CD8-positive, alpha-beta memory T cell (primary cell): ENCODE results near the gene PTPRC. TPM values are rescaled to one million over a fixed set of nuclear protein-coding genes. Genes with fewer than 3 reads are reported as not detected.

ENCODE experiments used
- CTCF ChIA-PET: fragments of 350-600 bp; sonication (Branson Sonifier 250); formaldehyde crosslinking; loops from one replicate; lab custom pipeline; 2021; ENCODE audit warnings: antibody characterized with exemption; lab: Charles Lee
- POLR2A ChIA-PET: fragments of 350-600 bp; sonication (Branson Sonifier 250); formaldehyde crosslinking; loops from one replicate; lab custom pipeline; 2021; ENCODE audit warnings: antibody characterized with exemption; lab: Charles Lee
- DNase-seq, 5 donors: peaks; one replicate each; pipeline versions ENCODE4 v3.0.0 to v3.0.0-alpha.2; 2020 to 2022; ENCODE audit warnings: mixed read lengths in 1 of 5
- H3K27ac ChIP-seq: one replicate; pipeline ENCODE4 v1.7.0; 2013; ENCODE audit warnings: low read depth, mild to moderate bottlenecking, low read length, moderate library complexity
- H3K27me3 ChIP-seq: 2 replicates; pipeline ENCODE4 v1.7.0; 2013; ENCODE audit warnings: low read length, mild to moderate bottlenecking; ENCODE audit not compliant: insufficient read depth, poor library complexity, severe bottlenecking
- H3K36me3 ChIP-seq: 2 replicates; pipeline ENCODE4 v1.7.0; 2013; ENCODE audit warnings: mild to moderate bottlenecking, low read length, moderate library complexity; ENCODE audit not compliant: insufficient read depth
- H3K4me1 ChIP-seq: 2 replicates; pipeline ENCODE4 v1.7.0; 2013; ENCODE audit warnings: mild to moderate bottlenecking, low read length, moderate library complexity; ENCODE audit not compliant: insufficient read depth
- H3K4me3 ChIP-seq: 2 replicates; pipeline ENCODE4 v1.7.0; 2013; ENCODE audit warnings: mild to moderate bottlenecking, low read length
- H3K9me3 ChIP-seq: 2 replicates; pipeline ENCODE4 v1.7.0; 2013; ENCODE audit warnings: mild to moderate bottlenecking, low read length
- H3K27ac Mint-ChIP-seq, 8 donors: one replicate each; pipeline ENCODE4 v1.8.0; 2020 to 2021; ENCODE audit warnings: mixed read lengths in 8 of 8, mild to moderate bottlenecking in 6 of 8, inconsistent platforms in 3 of 8, moderate library complexity in 3 of 8
- H3K27me3 Mint-ChIP-seq, 2 donors: one replicate each; pipeline ENCODE4 v1.8.0; 2020 to 2021; ENCODE audit warnings: mixed read lengths in 2 of 2, mild to moderate bottlenecking in 1 of 2, moderate library complexity in 1 of 2
- H3K36me3 Mint-ChIP-seq, 3 donors: one replicate each; pipeline ENCODE4 v1.8.0; 2020 to 2021; ENCODE audit warnings: mixed read lengths in 3 of 3, inconsistent platforms in 1 of 3, mild to moderate bottlenecking in 1 of 3
- H3K4me1 Mint-ChIP-seq, 3 donors: one replicate each; pipeline ENCODE4 v1.8.0; 2020 to 2021; ENCODE audit warnings: mixed read lengths in 3 of 3, inconsistent platforms in 1 of 3, mild to moderate bottlenecking in 1 of 3
- H3K4me3 Mint-ChIP-seq, 7 donors: one replicate each; pipeline ENCODE4 v1.8.0; 2020 to 2021; ENCODE audit warnings: mixed read lengths in 7 of 7, mild to moderate bottlenecking in 6 of 7, moderate library complexity in 4 of 7, inconsistent platforms in 2 of 7
- H3K9me3 Mint-ChIP-seq, 5 donors: one replicate each; pipeline ENCODE4 v1.8.0; 2020 to 2022; ENCODE audit warnings: mixed read lengths in 5 of 5, mild to moderate bottlenecking in 3 of 5, moderate library complexity in 2 of 5, inconsistent platforms in 1 of 5
- polyA plus RNA-seq: library from polyadenylated mRNA; unstranded; fragments of 300-500 nt; fragmentation: Illumina TruSeq; gene quantifications from one replicate; pipeline ENCODE4 v1.2.3, GENCODE V29; 2021
- total RNA-seq, 2 experiments: library from RNA; stranded (reverse); gene quantifications; one replicate each; pipeline ENCODE4 v1.2.3, GENCODE V29; 2021

The PTPRC gene
- total and polyA plus RNA-seq, 3 experiments from 2014 or later, result 311 to 1,381 (median 319) TPM

DNA sequence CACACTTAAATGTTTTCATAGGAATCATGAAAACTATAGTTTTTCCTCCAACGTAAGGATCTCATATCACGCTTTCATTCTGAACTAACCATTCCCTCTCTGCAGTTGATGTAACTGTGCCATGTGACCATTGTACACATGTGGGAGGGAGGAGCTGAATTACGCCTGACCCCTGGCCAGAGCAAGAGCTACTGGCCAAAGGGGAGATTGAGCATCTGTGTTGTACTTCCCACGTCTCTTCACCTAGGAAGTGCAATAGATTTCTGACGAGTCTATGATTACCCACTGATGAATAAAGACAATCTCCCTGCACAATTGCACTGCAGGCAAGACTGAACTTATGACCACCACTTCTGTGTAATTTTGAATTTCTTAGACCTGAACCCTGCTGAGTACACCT is 24.0 kb downstream of the PTPRC start:
- H3K36me3 Mint-ChIP-seq, result peaks cover 16 to 68% (median 22%) of the 10 kb centered on the region in 3 donors
- ChIA-PET CTCF (interaction anchor here (0.6 to 1.5 kb wide), 7 partner anchors 12 to 143 kb away, joined by 3 to 5 read pairs (median 3); no protein-coding TSS in a partner anchor), POLR2A (interaction anchor here (0.9 to 1.8 kb wide), 4 partner anchors 16 to 36 kb away, joined by 3 to 6 read pairs (median 4); no protein-coding TSS in a partner anchor)
- H3K27me3 Mint-ChIP-seq, result no peaks in the 10 kb centered on the region
- peak overlapping the region; percentile 37 for H3K4me3 ChIP-seq
- H3K9me3 Mint-ChIP-seq, result no peaks in the 10 kb centered on the region
- peak in 1 of 5 donors; percentile 17 for DNase-seq
- no peaks in the 10 kb centered on the region for H3K27me3 ChIP-seq
- H3K4me1 ChIP-seq, result peaks cover 89% of the 10 kb centered on the region
- H3K4me1 Mint-ChIP-seq, result peaks cover 77 to 95% (median 87%) of the 10 kb centered on the region in 3 donors
- H3K27ac Mint-ChIP-seq, result peak overlapping the region; percentile 89 to 96 (median 92)
- H3K4me3 Mint-ChIP-seq, result peak overlapping the region; percentile 40 to 88 (median 84)
- H3K27ac ChIP-seq, result peak overlapping the region; percentile 5
- H3K9me3 ChIP-seq, result no peaks in the 10 kb centered on the region
- H3K36me3 ChIP-seq, result no peaks in the 10 kb centered on the region

DNA sequence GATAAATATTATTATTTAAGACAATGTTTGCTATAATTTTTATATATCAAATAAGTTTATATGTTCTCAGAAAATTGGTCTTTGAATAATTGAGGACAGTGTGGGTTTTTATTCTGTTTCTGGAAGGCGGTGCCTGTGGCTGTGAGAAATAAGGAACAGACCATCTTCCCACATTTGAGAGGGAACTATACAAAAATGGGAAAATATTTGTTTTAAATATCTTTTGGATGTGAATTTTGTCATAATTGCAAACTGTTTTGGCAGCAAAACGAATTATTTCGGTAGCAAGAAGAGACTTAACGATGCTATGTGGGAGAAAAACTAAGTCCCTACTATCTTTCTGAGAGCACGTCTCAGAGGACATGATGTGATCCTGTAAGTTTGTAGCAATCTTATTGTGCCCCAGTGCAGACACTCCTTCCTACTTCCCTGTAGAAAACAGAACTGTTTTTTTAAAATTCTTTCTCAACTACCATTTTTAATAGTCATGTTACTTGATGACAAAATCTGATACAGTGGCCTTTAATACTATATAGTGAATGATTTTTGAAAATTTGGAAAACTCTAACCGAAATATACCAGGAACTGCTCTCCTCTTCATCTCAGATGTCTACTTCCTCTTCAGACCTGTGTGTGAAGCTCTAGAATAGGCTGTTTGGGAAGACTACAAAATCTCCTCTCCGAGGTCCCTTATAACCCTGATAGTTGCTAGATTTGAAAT is 25.4 kb downstream of the PTPRC start:
- DNase-seq, result peak in 1 of 5 donors; percentile 50
- POLR2A ChIA-PET, result no interaction called here
- no peaks in the 10 kb centered on the region for H3K27me3 Mint-ChIP-seq
- H3K27ac Mint-ChIP-seq, result peak overlapping the region; percentile 73 to 96 (median 90)
- Histone ChIP-seq H3K27ac (peak overlapping the region; percentile 34), H3K4me3 (peak overlapping the region; percentile 40), H3K9me3 (no peaks in the 10 kb centered on the region), H3K4me1 (peaks cover 89% of the 10 kb centered on the region), H3K27me3 (no peaks in the 10 kb centered on the region), H3K36me3 (no peaks in the 10 kb centered on the region)
- H3K36me3 Mint-ChIP-seq, result peaks cover 23 to 71% (median 27%) of the 10 kb centered on the region in 3 donors
- no peaks in the 10 kb centered on the region for H3K9me3 Mint-ChIP-seq
- peak overlapping the region; percentile 47 to 84 (median 80) for H3K4me3 Mint-ChIP-seq
- peaks cover 77 to 95% (median 88%) of the 10 kb centered on the region in 3 donors for H3K4me1 Mint-ChIP-seq
- CTCF ChIA-PET, result interaction anchor here (1.2 kb wide), 1 partner anchor 36 kb away, joined by 3 read pairs; no protein-coding TSS in a partner anchor

DNA sequence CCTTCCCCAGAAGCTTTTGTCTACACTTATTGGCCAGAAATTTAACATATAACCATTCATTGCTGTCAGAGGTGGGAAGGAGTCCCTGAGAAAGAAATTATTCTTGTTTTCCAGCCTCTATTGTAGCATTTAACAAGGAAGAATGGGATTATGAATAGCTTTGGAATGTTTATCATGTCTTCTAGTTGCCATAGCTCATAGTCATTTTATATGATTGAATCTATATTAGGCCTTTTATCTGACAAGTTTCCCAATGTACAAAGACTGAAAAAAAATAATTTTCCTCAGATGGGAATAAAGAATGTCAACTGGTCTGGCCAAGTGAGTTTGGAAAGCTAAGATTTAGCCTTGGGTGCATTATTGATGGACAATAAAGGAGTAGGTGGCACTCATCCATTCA is 28.3 kb downstream of the PTPRC start:
- Mint-ChIP-seq H3K36me3 (peaks cover 31 to 79% (median 31%) of the 10 kb centered on the region in 3 donors), H3K27ac (peak overlapping the region; percentile 72 to 98 (median 98)), H3K27me3 (no peaks in the 10 kb centered on the region), H3K4me1 (peaks cover 84 to 97% (median 96%) of the 10 kb centered on the region in 3 donors), H3K9me3 (no peaks in the 10 kb centered on the region), H3K4me3 (peak overlapping the region; percentile 20 to 81 (median 54))
- Histone ChIP-seq H3K9me3 (no peaks in the 10 kb centered on the region), H3K36me3 (no peaks in the 10 kb centered on the region), H3K4me1 (peaks cover 93% of the 10 kb centered on the region), H3K27me3 (no peaks in the 10 kb centered on the region), H3K4me3 (no peak overlapping the region), H3K27ac (no peak overlapping the region)
- no peak for DNase-seq
- POLR2A ChIA-PET, result interaction anchor here (0.5 to 3.4 kb wide), 6 partner anchors 9 to 145 kb away, joined by 3 to 24 read pairs (median 4); no protein-coding TSS in a partner anchor
- CTCF ChIA-PET, result interaction anchor here (1.1 to 2.3 kb wide), 9 partner anchors 8 to 142 kb away, joined by 3 to 6 read pairs (median 3); no protein-coding TSS in a partner anchor

DNA sequence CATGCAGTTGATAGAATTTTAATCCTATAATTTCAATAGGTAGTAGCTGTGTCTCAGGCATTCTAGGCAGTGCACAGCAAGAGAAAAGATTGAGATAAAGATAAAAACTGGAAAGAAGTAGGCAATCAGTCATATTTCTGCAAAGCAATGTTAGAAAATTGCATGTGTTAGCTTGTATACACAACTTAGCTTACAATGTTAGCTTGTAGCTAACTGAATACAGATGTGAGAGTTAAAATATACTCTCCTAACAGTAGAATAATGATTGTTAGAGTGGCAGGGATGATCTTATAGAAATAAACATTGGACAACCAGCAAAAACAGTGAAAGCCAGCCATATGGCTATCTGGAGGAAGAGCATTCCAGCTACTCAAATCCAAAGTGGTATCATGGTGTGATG is 29.0 kb downstream of the PTPRC start:
- Mint-ChIP-seq H3K27me3 (no peaks in the 10 kb centered on the region), H3K9me3 (no peaks in the 10 kb centered on the region), H3K36me3 (peaks cover 31 to 81% (median 34%) of the 10 kb centered on the region in 3 donors), H3K27ac (peak overlapping the region; percentile 94 to 98 (median 98)), H3K4me3 (peak overlapping the region; percentile 49 to 82 (median 62)), H3K4me1 (peaks cover 82 to 97% (median 96%) of the 10 kb centered on the region in 3 donors)
- CTCF ChIA-PET, result interaction anchor here (1.1 to 2.3 kb wide), 8 partner anchors 9 to 143 kb away, joined by 3 to 6 read pairs (median 4); no protein-coding TSS in a partner anchor
- Histone ChIP-seq H3K27ac (no peak overlapping the region), H3K4me1 (peaks cover 93% of the 10 kb centered on the region), H3K4me3 (no peak overlapping the region), H3K9me3 (no peaks in the 10 kb centered on the region), H3K27me3 (no peaks in the 10 kb centered on the region), H3K36me3 (no peaks in the 10 kb centered on the region)
- POLR2A ChIA-PET, result interaction anchor here (0.5 to 3.4 kb wide), 4 partner anchors 10 to 62 kb away, joined by 4 to 24 read pairs (median 10); no protein-coding TSS in a partner anchor
- no peak for DNase-seq

DNA sequence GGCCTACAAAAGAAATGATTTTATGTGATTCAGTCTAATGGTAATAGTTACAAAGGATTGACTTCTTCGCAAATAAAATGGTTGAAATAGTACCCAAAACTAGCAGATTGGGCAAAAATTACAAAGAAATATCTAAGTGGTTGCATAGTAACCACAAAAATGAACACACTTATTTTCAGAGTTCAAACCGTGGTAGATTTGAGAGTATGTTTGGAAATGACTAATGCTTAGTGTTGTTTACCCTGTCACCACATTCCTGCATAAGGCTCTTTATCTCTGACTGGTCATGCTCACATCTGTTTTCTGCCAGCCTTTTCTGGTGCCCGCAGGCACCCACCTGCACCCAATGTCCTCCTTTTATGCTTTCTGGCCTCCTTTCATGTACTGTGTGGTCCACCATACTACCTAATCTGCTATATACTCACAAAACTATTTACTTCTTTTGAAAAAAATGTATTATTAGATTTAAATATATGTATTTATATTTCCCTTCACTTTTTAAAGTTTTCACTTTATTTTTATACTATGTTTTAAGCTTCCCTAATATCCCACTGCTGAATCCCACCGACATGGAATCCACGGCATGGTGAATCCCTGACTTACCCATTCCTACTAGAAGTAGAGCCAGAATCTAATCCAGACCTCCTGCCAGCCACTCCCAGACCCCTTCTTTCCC is 30.3 kb downstream of the PTPRC start:
- H3K27me3 ChIP-seq, result no peaks in the 10 kb centered on the region
- POLR2A ChIA-PET, result interaction anchor here (0.7 to 4.1 kb wide), 7 partner anchors 9 to 48 kb away, joined by 3 to 46 read pairs (median 4); no protein-coding TSS in a partner anchor
- H3K4me3 Mint-ChIP-seq, result peak overlapping the region; percentile 49 to 84 (median 79)
- H3K4me3 ChIP-seq, result no peak overlapping the region
- DNase-seq, result peak; percentile 20 to 76 (median 48)
- peak overlapping the region; percentile 94 to 98 (median 98) for H3K27ac Mint-ChIP-seq
- no peaks in the 10 kb centered on the region for H3K9me3 ChIP-seq
- H3K36me3 Mint-ChIP-seq, result peaks cover 29 to 82% (median 36%) of the 10 kb centered on the region in 3 donors
- H3K4me1 Mint-ChIP-seq, result peaks cover 85 to 97% (median 97%) of the 10 kb centered on the region in 3 donors
- H3K9me3 Mint-ChIP-seq, result no peaks in the 10 kb centered on the region
- CTCF ChIA-PET, result interaction anchor here (1.4 to 2.3 kb wide), 5 partner anchors 9 to 19 kb away, joined by 4 to 6 read pairs (median 5); no protein-coding TSS in a partner anchor
- H3K27me3 Mint-ChIP-seq, result no peaks in the 10 kb centered on the region
- peak overlapping the region; percentile 22 for H3K27ac ChIP-seq
- H3K36me3 ChIP-seq, result peaks cover 3% of the 10 kb centered on the region
- H3K4me1 ChIP-seq, result peaks cover 96% of the 10 kb centered on the region

DNA sequence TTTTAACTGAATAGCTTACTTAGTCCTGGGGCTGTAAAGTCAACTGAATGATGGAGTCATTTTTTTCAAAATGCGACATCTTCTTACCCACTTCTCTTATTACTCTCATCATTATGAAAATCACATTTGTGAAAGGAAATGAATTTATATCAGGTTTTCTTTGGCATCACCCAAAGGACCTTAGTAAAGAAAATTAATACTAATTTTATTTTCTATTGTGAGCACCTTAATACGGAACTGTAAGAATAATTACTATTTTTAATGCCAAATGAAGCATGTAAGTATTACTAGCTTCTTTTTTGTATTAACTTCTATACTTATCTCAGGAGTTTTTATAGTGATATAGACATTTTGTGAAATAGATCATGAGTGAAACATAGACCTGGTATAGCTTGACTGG is 30.9 kb downstream of the PTPRC start:
- peak overlapping the region; percentile 49 to 84 (median 79) for H3K4me3 Mint-ChIP-seq
- no peaks in the 10 kb centered on the region for H3K9me3 Mint-ChIP-seq
- H3K4me1 Mint-ChIP-seq, result peaks cover 83 to 97% (median 97%) of the 10 kb centered on the region in 3 donors
- ChIA-PET CTCF (interaction anchor here (1.0 to 1.9 kb wide), 5 partner anchors 8 to 19 kb away, joined by 4 to 6 read pairs (median 5); no protein-coding TSS in a partner anchor), POLR2A (interaction anchor here (0.7 to 4.1 kb wide), 5 partner anchors 8 to 48 kb away, joined by 3 to 46 read pairs (median 4); no protein-coding TSS in a partner anchor)
- H3K9me3 ChIP-seq, result no peaks in the 10 kb centered on the region
- peaks cover 94% of the 10 kb centered on the region for H3K4me1 ChIP-seq
- peak overlapping the region; percentile 94 to 98 (median 98) for H3K27ac Mint-ChIP-seq
- H3K27ac ChIP-seq, result peak overlapping the region; percentile 22
- no peaks in the 10 kb centered on the region for H3K27me3 Mint-ChIP-seq
- H3K36me3 Mint-ChIP-seq, result peaks cover 30 to 80% (median 33%) of the 10 kb centered on the region in 3 donors
- H3K27me3 ChIP-seq, result no peaks in the 10 kb centered on the region
- H3K36me3 ChIP-seq, result peaks cover 3% of the 10 kb centered on the region
- no peak overlapping the region for H3K4me3 ChIP-seq
- no peak for DNase-seq

DNA sequence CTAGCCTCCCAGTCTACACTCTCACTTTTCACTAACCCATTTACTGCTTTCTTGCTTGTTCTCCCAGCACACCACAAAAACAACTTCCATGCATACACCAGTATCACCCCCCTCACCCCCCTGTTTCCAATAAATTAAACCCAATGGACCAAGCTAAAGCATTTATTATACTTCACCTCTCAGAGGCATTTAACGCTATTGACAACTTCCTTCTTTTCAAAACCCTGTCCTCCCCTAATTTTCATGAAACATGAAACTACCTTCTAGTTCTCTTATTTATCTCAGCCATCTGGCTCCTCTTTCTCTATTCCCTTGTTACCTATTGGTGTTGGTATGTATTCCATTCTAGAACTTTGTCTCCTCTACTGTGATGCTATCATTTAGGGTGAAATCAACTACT is 32.3 kb downstream of the PTPRC start:
- H3K4me1 Mint-ChIP-seq, result peaks cover 85 to 100% (median 99%) of the 10 kb centered on the region in 3 donors
- H3K9me3 ChIP-seq, result no peaks in the 10 kb centered on the region
- no peak overlapping the region for H3K27ac ChIP-seq
- H3K27ac Mint-ChIP-seq, result peak overlapping the region; percentile 76 to 96 (median 89)
- CTCF ChIA-PET, result interaction anchor here (1.2 to 2.3 kb wide), 4 partner anchors 10 to 50 kb away, joined by 3 to 9 read pairs (median 4); no protein-coding TSS in a partner anchor
- H3K4me3 ChIP-seq, result peak overlapping the region; percentile 14
- no peaks in the 10 kb centered on the region for H3K27me3 ChIP-seq
- peaks cover 3% of the 10 kb centered on the region for H3K36me3 ChIP-seq
- POLR2A ChIA-PET, result interaction anchor here (0.6 to 4.1 kb wide), 2 partner anchors 10 to 70 kb away, joined by 4 to 46 read pairs; no protein-coding TSS in a partner anchor
- peaks cover 96% of the 10 kb centered on the region for H3K4me1 ChIP-seq
- no peaks in the 10 kb centered on the region for H3K27me3 Mint-ChIP-seq
- peak overlapping the region; percentile 19 to 79 (median 63) for H3K4me3 Mint-ChIP-seq
- no peak for DNase-seq
- H3K36me3 Mint-ChIP-seq, result peaks cover 28 to 80% (median 28%) of the 10 kb centered on the region in 3 donors
- no peaks in the 10 kb centered on the region for H3K9me3 Mint-ChIP-seq
